GM21786 (cell line): ENCODE measurements around the gene JPT2.
"Not testable (repeated sequence)": the region's sequence is repeated elsewhere in the genome, so short reads cannot be mapped to it uniquely, and the experiment has no call there.

Experiments used
- ATAC-seq: cut with Tn5 transposase; IDR thresholded peaks from one replicate; pipeline ENCODE4 v1.9.1; 2021; ENCODE audit not compliant: unreplicated experiment

JPT2 gene

DNA sequence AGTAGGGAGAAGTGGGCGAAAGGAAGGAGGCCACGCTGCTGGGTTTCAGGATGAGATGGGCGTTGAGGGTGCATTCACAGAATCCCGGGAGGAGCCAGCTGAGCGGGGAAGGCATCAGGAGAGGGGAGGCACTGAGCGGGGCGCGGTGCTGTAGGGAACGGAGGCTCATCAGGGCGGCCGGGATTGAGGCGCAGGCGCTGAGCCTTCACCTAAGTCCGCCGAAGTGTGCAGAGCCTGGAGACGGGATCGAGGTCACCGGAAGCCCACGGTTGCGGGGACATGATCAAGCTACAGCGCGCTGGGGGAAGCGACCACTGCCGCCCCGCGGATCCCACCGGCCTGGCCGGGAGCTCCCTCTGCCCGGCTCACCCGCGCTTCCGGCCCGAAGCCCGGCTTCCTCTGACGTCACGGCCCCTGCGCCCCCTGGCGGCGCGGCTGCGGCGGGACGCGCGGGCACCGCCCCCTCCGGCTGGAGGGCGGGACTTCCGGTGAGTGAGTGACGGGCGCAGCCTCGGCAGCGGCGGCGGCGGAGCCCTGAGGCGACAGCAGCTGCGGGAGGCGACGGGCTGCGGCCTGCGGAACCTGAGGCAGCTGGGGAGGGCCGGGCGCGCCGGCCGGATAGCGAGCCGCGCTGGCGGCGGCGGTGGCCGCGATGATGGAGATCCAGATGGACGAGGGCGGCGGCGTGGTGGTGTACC, 27.8 kb downstream of the JPT2 start, which contains the start of gene MAPK8IP3:
MAPK8IP3 (plus strand) TSS at position 508 of the 698 bp plus-strand sequence; CDS start at position 653, 145 bp downstream.
- peak; percentile 74 for ATAC-seq

DNA sequence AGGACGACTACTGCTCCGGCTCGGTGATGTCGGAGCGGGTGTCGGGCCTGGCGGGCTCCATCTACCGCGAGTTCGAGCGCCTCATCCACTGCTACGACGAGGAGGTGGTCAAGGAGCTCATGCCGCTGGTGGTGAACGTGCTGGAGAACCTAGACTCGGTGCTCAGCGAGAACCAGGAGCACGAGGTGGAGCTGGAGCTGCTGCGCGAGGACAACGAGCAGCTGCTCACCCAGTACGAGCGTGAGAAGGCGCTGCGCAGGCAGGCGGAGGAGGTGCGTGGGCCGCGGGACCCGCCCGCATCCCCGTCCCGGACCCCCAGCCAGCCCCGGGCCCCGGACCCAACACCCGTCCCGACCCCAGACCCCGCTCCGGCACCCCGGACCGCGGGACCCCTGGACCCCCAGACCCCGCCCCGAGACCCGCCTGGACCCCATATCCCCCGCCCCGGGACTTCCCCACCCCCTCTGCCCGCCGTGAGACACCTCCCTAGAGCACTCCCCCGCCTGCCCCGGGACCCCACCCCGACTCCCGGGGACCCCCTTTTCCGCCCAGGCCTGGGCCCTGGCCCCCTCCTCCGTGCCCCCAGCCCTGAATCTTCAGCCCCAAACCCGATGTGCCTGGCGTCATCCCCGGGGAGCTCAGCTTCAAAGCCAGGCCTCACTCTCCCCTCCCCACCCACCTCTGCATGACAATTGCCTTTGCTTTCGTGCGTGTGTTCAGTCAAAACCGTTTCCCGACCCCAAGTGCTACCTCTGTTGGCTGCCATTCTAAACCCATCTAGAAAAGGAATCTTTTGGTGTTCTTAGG, 28.5 kb downstream of the JPT2 start:
- ATAC-seq, result peak; percentile 16

DNA sequence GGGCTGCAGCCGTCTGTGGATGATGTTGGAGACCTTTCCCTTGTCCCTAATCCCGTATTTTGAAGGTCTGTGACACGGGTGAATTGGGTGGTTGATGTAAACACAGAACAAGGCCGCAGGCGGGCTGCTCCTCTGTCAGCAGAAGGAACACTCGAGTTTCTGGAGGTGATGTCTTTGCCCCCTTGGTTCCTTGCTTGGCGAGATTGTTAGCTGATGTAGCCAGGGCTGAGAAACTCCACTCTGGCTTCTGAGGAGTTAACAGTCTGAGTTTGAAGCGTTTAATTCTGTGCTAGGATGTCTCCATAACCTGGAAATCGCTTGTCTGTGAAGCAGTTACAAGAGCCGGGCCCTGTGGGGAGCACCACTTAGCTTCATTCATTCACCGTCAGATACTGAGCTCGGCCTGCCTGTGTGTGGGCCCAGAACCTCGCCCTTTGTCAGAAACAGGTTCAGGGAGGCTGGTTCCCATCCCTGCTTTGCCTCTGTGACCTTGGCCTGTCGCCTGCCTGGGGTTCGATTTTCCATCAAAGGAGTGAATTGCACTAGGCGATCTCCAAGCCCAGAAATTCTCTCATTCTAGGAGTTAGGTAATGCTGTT, 29.2 kb downstream of the JPT2 start:
- no peak for ATAC-seq

DNA sequence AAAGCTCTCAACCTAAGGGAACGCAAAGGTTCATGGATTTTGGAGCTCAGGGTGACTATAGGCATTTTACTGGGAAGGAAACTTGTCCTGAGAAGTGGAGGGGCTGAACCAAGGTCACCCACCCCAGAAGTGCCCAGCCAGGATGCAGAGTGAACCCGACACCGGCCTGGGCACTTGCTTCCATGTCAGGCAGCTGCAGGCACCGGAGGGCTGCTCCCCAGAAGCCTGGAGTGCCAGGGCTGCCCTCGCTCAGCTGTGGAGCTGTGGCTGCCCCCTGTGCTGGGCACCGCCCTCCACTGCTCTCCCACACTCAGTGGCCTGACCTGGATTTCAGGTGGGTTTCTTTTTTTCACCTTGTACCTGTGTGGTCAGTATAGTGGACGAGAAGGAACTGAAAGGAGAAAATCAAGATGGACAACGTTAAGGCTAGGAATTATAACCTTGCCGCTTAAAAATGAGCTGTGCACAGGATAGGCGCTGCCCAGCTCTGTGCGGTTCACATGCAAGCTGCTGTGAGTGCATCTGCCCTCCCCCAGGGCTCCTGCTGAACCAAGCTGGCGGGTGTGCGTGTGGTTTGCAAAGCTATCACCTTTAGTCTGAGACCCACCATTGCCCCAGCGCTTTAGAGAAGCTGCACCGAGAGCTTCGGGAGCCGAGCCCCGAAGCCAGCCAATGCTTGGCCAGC, 30.1 kb downstream of the JPT2 start:
- ATAC-seq, result no peak

DNA sequence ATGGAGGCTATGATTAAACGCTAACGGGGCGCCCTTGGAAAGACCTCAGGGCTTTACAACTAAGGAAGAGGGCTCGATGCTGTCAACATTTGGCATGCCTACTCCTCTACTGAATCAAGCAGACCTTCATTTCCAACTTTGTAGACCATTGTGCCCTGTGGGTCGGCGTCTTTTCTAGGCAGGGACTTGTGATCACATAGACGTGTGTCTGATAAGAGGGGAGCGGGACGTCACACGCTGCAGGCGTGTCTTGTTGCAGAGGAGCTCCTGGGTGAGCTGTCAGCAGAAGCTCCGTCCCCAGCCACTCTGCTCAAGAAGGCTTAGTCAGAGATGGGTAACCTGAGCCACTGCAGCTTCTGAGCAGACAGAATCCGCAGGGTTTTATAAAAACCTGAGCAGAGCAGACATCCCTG, 30.7 kb downstream of the JPT2 start:
- ATAC-seq, result no peak

DNA sequence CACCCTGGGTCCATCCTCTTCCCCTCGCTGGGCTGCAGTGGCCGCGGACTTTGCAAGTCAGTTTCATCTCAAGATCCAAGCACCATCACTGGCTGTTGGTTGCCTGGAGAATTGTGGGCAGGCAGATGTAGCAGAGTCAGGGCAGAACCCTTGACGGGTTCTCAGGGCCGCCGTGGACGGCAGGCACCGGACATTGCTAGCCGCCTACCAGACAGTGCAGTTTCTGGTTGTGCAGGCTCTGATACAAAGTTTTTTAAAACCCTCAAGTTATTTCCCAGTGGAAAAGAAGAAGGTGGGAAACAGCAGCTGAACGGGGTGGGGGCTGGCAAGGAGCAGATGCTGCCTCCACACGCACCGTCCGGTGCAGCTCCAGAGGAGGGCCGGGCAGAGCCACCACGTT, 31.3 kb downstream of the JPT2 start:
- ATAC-seq, result no peak

DNA sequence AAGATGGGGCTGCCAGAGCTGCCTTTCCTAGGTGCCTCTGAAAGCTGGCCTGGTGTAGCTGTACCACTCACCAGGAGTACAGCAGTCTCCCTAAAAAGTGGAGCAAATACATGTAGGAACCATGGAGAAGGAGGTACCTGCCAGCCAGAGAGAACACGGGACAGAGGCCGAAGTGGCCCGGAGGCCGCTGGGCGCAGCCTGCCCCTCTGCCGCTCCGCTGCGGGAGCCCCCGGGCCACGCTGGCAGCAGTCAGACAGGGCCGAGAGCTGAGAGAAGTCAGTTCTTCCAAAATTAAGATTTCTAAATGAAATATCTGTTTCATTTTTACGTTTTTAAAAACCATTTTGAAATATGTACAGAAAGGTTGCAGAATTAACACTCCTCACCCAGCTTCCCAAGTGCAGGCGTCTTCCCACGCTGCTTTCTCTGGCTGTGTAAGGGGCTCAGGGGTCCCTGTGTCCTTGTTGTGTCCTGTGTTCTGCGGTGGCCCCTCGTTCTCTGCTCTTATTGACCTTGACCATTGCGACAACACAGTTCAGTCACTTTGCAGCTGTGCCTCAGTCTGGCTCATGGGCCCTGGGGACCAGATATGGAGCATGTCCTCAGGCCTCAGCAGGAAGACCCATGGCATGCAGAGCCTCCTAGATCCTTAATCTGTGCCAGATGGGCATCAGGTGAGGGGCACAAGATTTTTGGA, 32.9 kb downstream of the JPT2 start:
- no peak for ATAC-seq

DNA sequence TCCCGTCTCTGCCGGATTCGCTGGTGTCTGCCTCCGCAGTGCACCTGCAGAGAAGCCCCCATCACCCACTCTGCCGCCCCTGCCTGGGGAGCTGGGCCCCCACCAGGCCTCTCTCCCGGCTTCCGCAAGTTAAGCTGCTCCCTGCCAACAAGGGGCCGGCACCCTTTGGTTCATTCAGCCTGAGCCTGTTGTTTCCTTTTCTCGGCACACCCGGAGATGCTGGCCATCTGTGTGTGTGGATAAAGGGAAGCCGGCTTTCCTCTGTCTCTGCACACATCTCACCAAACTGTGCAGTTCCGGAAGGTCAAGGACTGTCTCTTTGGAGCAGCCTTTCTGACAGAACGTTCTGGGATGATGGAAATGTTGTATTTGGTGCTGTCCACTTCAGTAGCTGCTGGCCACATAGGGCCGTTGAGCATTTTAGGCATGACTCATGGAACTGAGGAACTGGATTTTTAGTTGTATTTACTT, 34.7 kb downstream of the JPT2 start:
- no peak for ATAC-seq

DNA sequence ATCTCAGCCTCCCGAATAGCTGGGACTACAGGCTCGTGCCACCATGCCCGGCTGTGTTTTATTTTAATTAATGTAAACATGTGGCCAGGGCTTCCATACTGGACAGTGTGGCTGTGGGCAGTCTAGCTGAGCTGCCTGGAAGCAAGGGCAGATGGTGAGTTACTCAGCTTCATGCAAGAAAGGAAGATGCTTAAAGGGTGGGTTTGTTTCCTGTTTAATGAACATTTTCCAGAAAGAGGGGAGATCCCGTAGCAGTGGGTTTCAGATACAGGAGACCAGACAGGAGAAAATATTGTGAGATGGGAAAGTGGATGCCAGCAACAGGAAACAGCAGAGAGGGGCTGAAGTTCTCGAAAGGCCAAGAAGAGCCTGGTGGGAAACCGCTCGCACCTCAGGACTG, 35.3 kb downstream of the JPT2 start:
- no peak for ATAC-seq

DNA sequence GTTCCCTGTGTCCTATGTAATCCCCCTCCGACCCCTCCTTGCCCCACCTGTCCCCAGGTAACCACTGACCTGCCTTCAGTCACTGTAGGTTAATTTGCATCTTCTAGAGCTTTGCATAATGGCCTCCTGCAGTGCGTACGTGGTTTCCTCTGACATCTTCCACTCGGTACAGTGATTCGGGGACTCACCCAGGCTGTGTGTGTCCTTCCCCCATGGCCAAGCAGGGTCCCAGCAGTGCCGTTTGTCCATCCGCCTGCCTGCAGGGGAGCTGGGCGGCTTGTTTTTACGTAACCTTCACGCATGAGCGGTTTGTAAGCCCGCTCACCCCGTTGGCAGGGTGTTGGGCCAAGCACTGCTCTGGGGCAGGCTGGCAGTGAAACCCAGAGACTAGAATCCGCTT, 35.9 kb downstream of the JPT2 start:
- ATAC-seq, result peak; percentile 54

DNA sequence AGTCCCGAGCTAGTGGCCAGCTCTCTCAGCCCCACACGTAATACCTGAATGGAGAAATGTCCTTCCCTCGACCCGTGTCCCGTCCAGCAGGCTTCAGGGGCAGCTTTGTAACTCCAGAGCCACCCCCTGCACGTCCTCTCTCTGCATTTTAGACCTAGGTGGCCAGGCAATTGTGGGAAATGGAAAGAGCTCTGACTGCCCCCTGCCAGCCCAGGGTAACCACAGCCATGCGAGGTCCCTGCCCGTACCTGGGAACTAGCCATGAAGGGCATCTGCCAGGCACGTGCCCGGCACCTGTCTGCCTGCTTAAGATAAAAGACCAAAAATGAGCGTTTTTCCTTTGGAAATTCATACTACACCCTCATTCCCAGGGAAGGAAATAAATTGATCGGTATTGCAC, 37.1 kb downstream of the JPT2 start:
- ATAC-seq, result no peak

DNA sequence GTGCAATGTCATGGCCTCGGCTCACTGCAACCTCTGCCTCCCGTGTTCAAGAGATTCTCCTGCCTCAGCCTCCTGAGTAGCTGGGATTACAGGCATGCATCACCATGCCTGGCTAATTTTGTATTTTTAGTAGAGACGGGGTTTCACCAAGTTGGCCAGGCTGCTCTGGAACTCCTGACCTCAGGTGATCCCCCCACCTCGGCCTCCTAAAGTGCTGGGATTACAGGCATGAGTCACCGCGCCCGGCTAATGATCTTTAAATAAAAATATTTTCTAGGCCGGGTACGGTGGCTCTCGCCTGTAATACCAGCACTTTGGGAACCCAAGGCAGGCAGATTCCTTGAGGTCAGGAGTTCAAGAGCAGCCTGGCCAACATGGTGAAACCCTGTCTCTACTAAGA, 40.2 kb downstream of the JPT2 start:
- not testable (repeated sequence) for ATAC-seq

DNA sequence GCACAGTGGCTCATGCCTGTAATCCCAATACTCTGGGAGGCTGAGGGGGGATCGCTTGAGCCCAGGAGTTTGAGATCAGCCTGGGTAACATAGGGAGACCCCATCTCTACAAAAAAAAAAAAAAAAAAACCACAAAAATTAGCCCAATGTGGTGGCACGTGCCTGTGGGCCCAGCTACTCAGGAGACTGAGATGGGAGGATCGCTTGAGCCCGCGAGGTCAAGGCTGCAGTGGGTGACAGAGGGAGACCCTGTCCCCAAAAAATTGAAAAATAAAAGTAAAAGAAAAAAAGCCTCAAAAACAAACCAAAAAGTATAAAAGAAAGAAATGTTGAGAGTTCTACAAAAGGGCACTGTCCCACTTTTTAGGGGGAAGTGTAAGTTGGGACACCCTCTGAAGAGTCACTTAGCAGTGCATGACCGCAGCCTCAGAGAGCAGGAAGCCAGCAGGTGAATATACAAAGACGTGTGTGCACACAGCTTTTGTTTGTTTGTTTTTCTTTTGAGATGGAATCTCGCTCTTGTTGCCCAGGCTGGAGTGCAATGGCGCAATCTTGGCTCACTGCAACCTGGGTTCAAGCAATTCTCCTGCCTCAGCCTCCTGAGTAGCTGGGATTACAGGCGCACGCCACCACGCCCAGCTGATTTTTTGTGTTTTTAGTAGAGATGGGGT, 41.6 kb downstream of the JPT2 start:
- ATAC-seq, result not testable (repeated sequence)

DNA sequence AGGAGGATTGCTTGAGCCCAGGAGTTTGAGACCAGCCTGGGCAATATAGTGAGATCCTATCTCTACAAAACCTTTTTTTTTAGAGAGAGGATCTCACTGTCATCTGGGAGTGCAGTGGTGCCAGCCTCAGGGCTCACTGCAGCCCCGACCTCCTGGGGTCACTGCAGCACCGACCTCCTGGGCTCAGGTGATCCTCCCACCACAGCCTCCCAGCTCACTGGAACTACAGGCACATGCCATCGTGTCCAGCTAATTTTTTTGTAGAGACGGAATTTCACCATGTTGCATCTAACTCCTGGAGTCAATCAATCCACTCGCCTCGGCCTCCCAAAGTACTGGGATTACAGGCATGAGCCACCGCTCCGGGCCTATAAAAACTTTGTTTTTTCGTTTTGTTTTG, 43.3 kb downstream of the JPT2 start:
- no peak for ATAC-seq

DNA sequence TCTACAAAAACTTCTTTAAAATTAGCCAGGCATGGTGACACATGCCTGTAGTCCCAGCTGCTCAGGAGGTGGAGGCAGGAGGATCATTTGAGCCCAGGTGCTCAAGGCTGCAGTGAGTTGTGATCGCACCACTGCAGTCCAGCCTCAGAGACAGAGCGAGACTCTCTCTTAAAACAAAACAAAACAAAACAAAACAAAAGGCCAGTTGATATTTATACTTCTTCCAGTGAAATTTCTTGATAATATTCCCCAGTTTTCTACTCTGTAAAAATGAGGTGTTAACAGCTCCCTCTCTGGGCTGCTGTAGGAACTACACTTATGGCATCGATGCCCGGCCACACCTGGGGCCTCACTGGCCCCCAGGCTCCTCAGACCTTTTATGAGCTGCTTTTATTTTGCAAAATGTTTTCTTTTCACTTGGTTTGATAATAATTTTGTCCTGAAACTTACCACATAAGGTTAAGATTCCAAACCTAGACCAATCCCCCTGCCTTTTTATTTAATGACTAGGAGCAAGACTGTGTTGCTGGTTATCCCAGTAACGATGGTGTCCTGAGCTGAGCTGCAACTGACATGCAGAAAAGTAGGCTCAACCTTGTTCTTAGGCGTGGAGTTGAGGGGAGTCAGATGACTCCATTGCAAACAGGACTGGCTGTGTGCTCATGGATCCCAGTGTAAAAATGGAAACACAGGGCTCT, 45.5 kb downstream of the JPT2 start:
- ATAC-seq, result no peak

DNA sequence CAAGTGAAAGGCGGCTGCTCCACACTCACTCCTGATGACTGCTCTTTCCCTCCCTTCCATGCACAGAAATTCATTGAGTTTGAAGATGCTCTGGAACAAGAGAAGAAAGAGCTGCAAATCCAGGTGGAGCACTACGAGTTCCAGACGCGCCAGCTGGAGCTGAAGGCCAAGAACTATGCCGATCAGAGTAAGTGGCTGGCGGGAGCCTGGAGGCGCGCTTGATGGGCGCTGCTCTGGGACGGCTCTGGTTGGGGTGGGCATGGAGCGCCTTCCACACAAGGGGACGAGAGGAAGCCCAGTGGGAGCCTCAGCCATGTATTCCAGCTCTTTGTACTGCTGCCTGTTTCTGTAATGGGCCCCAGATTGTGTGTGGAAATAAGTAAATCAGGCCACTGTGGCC, 46.4 kb downstream of the JPT2 start:
- ATAC-seq, result no peak

DNA sequence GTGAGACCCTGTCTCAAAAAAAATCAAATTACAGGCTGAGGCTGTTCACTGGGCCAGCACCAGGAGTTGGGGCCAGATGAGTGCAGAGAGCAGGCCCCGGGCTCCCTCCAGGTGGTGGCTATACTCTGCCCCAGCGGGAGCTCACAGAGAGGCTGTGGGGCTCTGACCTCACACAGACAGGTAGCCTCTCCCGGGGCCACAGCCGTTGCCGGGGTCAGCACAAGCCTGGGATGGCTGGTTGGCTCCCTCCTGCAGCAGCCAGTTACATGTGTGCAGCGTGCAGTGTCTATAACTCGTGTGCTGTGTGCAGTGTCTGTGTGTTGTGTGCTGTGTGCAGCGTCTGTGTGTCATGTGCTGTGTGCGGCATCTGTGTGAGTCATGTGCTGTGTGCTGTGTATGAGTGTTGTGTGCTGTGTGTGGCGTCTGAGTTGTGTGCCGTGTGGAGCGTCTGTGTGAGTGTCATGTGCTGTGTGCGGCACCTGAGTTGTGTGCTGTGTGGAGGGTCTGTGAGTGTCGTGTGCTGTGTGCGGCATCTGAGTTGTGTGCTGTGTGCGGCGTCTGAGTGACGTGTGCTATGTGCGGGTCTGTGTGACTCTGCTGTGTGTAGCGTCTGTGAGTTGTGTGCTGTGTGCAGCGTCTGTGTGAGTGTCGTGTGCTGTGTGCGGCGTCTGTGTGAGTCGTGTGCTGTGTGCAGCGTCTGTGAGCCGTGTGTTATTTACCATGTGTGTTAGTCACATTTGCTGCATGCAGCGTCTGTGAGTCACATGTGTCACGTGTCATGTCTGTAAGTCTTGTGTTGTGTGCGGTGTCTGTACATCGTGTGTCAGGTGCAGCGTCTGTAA, 48.8 kb downstream of the JPT2 start:
- ATAC-seq, result no peak
